ENCODE results near the gene RAB35.
A peak's percentile ranks its signal among the peaks of the same experiment; 100 is the strongest.

Gene RAB35

DNA sequence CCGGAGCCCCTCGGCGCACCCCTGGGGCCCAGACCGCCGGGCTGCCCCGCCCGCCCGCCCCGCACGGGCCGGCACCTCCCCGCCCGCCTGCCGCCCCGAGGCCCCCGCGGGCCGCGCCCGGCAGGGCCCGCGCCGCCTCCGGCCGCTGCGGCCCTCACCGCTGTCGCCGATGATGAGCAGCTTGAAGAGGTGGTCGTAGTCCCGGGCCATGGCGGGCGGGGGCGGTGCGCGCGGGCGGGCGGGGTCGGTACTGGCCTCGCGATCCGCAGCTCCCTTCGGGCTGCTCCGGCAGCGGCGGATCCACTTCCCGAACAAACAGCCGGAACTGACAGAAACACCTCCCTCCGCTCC lies at the start of gene RAB35:
Gene RAB35 (minus strand): TSS at position 313 of the 351 bp plus-strand sequence. CDS start 103 bp downstream, at position 210.
- peak within 1 kb of the TSS; percentile 96 for H3K4me3 ChIP-seq (ENCODE audit: low read depth, low read length)

DNA sequence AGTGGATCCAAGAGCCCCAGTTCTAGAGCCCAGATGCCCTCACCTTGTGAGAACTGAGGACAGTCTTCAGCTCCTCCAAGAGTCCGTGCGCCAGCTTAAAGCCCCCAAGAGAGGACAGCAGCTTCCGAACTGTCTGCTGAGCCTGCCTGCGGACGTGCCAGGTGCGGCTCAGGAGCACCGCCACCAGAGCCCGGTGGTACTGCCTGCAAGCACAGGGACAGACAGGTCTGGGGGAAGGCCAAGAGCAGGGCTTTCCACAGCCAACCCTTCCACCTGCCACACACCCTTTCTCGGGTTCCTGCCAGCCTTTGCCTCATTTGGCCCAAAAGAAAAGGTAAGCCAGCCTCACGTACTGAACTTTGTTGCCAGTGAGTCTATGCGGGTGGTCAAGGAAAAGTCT lies 47.7 kb upstream of the RAB35 start:
- no peak overlapping the region for H3K4me3 ChIP-seq (ENCODE audit: low read depth, low read length)

DNA sequence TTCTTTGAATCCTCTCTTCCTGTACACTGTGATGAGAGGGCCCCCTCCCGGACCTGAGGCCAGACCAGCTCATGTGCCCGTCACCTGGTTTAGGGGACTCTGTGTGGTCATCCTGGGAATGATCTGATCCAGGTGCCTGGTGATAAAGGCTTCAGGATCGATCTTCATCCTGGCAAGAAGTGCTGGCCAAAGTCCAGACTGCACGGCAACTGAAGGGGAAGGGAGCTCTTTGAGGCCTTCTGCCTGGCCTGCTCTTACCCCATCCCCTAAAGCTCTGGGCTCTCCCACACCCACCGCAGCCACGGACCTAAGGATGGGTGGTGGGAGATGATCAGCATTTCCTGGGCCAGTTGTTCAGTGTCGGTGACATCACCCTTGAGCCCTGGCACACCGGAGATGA lies 46.2 kb upstream of the RAB35 start:
- H3K4me3 ChIP-seq (ENCODE audit: low read depth, low read length): no peak overlapping the region

DNA sequence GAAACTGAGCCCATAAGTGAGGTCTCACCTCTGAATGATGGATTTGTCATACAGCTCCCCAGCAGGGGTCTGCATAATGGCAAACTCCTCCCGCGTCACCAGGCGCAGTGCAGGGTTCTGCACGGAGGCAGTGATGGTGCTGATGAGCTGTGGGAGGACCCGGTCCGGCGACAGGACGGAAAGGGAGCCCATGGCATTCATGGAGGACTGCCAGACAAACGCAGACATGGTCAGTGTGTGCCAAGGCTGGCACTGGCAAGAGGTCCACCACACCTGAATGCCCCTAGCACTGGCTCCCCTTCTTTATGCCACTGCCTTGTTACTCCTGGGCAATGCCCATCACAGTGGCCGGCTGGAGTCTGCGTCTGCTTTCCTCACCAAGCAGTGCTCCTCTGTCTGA lies 45.3 kb upstream of the RAB35 start:
- H3K4me3 ChIP-seq (ENCODE audit: low read depth, low read length): no peak overlapping the region

DNA sequence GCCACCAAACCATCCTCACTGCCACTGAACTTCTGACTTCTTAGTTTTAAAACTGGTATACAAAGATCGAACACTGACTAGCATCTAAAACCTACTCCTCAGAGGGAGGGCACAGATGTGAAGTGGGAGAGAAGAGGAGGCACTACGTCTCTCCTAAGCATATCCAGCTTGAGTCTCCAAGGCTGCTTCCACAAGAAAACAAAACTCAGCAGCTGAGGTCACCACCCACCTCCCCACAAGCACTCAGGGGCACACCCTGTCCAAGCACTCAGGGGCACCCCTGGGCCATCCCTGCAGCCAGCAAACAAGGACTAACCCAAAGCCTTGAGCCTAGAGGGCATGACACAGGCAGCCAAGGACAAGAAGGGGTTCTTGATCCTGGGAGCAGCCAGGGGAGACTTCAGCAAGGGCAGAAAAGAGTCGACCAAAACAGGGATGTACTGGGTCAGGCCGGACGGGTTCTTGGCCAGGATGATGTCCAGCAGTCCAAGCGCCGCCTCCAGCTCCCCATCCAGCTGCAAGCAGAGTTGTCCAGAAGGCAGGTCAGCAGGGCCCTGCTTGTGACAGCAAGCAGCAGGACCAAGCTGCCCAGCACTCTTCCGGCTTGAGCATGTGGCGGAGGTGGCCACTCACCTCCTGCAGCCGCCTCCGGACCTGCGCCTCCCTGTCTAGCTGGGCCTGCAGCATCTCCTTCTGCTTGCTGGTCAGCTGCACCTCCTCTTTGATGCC lies 43.1 kb upstream of the RAB35 start:
- no peak overlapping the region for H3K4me3 ChIP-seq (ENCODE audit: low read depth, low read length)

DNA sequence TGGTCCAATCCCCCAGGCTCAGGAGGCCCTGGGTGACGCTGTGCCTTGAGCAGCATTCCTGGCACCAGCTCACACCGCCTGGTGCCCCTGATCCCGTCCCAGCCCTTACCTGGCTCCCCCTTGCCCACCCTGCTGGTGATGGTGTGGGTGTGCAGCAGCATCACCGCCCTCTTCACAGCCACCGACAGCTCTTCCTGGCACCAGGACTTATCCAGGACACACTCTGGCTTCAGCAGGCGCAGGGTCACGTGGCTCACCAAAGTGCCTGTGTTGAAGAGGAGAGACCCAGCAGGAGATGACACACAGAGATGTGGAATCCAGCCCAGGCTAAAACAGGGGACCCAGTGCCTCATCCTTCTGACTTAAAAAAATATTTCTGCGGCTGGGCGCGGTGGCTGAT lies 41.8 kb upstream of the RAB35 start:
- H3K4me3 ChIP-seq (ENCODE audit: low read depth, low read length): no peak overlapping the region

DNA sequence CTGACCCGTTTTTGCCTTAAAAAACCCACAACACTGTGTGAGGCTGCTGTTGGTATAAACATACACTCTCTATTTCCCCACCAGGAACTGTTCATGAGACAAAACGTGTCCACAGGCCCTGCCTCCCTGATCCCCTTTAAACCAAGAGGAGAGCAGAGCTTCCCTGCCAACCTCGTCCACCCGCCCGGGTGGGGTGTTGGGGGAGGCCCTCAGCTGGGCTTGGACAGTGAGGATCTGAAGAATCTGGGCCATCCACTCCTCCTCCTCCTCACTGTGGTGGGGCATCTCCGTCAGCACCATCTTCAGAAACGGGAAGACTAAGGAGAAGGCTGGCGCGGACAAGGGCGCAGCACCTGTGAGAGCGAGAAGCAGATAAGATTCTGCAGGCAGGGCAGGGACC lies 41.1 kb upstream of the RAB35 start:
- H3K4me3 ChIP-seq (ENCODE audit: low read depth, low read length): no peak overlapping the region

DNA sequence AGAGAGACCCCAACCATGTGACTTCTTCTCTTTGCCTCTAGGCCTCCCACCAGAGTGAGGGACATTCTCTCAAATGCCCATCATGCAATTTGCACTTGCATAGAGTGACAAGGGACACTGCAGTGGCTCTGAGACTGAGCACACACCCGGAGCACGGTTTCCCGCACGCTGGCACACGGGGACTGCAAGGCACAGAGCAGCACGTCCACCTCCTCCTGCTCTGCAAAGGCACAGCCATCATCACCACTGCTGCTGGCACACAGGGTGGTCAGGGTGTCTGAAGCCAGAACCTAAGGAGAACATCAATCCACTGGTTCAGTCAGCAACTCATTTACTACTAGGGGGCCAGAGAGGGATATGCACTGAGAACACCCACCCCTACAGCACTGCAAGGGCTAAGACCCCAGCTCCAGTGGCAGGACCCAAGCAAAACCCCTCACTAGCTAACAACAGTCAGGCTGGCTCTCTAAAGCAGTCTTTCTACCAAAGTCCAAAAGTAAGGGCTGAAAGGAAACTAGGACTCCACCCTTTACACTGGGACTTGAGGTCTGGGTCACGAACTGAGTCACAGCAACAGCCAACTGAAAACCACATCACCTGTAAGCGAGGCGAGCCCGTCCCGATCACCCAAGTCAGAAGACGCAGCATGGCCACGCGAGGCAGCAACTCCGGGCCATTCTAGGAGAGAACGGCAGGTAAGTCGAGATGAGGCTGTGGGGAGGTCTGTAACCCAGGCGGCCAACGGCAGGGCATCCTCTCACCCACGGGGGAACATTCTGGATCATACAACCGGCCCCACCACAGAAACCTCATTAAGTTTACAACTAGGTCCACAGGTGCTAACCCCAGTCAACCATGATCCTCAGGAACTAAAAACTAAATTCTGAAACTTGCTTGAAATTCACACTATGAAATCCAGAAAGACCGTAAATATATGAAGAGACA lies 40.0 kb upstream of the RAB35 start:
- H3K4me3 ChIP-seq (ENCODE audit: low read depth, low read length): no peak overlapping the region

DNA sequence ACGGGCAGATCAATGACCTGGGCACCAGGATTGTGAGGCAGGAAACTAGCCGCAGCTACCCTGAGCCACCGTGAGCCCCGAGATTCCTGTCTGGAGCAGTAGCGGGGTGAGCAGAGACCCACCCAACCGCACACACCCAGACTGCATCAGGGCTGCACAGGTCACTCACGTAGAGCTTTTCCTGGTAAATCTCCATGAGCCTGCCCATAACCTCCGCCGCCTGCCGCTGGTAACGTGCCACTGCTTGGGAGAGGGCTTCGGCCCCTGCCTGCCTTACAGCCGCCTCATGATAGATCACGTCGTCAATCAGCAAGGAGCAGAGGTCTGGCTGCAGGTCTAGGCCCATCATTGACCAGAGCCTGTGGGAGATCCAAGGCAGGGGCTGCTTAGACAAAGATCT lies 38.5 kb upstream of the RAB35 start:
- H3K4me3 ChIP-seq (ENCODE audit: low read depth, low read length): no peak overlapping the region

DNA sequence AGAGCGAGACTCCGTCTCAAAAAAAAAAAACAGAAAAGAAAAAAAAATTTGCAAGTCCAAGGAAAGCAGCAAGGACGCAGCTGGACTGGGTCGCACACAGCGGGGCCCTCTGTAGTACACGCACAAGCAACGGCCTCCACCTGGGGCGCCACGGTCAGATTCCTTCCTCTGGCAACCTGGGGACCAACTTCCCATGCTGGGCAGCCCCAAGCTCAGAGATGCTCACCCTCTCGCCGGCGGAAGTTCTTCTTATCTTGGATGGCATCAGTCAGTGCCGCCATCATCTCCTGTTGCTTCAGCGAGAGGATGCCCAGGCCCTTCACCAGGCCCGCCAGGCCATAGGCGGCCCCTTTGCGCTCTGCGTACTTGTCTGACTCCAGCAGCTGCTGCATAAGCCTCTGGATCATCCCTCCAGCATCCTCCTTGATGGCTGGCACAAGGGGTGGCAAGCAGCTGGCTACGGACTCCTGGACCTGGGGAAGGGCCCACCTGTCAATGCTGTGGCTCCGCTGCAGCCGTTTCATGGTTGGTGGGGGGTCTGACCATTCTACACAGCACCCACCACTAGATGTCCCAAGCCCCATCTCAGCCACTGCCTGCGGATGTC lies 34.5 kb upstream of the RAB35 start:
- no peak overlapping the region for H3K4me3 ChIP-seq (ENCODE audit: low read depth, low read length)

DNA sequence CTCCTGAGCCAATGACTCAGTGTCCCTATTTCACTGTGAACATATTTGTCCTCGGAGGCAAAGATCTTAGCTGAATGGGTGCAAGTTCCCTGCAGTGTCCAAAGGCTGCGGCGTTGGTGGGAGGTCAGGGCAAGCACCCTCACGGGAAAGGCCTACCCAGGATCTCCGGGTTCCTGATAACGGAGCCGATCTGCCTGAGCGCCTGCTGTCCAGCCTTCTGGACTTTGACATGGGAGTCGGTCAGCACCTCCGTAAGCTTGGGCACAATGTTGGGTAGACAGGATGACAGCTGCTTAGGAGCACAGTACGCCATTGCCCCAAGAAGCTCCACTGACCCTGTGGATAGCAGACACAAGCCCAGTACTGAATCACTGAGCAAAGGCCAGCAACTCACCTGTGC lies 31.5 kb upstream of the RAB35 start:
- H3K4me3 ChIP-seq (ENCODE audit: low read depth, low read length): no peak overlapping the region

DNA sequence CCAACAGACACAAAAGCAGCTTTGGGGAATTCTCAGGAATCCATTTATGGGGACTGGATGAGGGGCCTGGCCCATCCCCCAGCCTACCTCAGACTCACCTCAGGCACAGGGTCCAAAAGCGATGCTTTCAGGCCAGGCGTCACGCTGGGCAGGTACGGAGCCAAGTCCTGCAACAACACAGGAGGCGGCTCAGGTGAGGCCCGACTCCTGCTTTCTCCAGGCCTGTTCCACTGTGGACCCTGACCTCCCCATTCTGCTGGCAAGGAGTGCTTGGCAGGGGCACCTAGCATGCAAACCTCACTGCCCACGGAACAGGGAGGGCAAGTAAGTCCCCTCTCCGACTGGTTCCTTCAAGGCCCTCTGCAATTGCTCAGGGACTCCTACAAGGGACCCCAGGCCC lies 28.6 kb upstream of the RAB35 start:
- no peak overlapping the region for H3K4me3 ChIP-seq (ENCODE audit: low read depth, low read length)

DNA sequence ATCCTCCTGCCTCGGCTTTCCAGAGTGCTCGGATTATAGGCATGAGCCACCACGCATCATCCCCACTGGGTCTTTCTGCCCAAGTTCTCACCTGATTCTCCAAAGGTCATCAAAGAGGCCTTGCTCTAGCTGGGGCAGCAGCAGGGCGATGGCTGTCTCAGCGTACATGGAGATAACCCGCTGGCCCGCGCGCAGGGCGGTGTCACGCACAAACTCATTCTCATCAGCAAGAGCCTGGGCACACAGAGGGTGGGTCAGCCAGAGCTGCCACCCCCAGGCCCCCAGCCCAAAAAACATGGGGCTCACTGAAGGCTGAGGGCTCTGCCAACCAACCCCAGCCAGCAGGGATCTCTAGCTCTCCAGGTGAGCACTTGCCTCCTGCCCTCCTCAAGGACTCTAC lies 27.7 kb upstream of the RAB35 start:
- no peak overlapping the region for H3K4me3 ChIP-seq (ENCODE audit: low read depth, low read length)

DNA sequence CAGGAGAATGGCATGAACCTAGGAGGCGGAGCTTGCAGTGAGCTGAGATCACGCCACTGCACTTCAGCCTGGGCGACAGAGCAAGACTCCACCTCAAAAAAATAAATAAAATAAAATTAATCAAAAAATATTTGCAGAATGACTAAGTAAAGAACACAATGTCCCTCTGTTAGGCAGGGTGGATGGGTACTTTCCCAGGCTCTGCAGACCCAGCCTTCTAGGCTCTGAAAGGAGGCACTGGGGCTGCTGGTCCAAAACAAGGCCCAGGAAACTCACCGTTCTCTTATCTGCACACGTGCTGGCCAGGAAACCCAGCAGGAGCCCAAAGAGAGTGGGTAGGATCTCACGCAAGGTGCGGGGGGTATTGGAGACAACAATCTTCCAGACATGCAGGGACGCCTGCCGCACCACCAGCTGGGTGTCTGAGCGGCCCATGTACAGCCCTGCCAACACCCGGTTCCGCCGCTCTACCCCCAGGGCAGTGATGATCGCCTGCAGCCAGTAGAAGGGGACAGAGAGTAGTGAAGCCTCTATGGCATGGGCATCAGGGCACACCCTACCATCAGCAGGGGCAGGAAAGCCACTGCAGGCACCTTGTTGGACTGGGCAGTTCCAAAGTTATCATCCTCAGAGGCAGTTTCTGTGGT lies 25.8 kb upstream of the RAB35 start:
- no peak overlapping the region for H3K4me3 ChIP-seq (ENCODE audit: low read depth, low read length)

DNA sequence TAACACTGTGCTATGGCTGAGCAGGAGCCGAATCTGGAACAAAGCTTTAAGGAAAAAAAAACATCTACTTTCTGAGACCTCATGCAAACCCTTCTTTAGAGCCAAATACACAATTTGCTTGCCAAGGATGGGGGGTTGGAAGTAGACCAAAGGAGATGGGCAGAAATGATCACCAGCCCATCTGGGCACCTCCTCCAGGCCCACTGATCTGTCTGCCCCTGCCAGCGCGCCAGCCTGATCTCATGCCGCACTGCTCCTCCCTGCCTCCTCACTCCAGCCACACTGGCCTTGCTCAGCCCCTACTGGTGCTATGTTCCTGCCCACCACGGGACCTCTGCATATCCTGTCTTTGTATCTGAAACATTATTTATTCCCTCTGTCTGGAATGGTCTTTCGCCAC lies 24.8 kb upstream of the RAB35 start:
- H3K4me3 ChIP-seq (ENCODE audit: low read depth, low read length): no peak overlapping the region

DNA sequence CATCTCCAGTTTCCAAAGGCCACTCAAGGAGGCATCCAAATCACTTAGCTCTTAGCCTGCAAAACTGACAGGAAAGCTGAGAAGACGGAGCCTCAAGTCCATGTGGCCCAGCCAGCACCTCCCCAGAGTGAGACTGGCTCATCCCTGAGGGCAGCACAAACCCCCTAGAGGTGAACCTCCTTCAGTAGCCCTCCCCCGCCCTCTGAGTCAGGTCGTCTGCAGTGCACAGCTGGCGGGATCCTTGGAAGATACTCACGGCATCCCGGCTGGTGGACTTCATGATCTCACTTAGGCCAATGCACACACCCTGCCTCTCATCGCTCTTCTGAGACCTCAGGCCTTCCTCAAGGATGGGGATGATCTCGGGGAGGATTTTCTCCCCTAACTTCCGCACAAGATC lies 24.1 kb upstream of the RAB35 start:
- H3K4me3 ChIP-seq (ENCODE audit: low read depth, low read length): no peak overlapping the region

DNA sequence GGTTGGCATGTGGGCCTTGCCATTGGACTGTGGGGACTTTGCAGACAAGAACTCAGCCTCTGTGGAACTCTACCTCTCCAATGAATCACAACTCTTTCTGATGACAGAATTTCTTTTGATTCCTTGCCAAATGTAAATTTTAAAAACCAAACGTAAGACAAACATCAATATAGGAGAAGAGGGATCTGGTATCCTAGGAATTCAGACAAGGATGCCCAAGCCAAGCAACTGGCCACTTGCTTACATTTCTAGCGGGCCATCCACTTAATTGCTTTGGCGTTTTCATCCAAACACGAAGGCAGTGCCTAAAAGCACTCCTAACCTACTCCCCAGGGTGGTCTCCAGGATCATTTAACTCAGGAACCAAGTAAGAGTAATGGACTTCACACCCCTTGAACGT lies 23.4 kb upstream of the RAB35 start:
- no peak overlapping the region for H3K4me3 ChIP-seq (ENCODE audit: low read depth, low read length)

DNA sequence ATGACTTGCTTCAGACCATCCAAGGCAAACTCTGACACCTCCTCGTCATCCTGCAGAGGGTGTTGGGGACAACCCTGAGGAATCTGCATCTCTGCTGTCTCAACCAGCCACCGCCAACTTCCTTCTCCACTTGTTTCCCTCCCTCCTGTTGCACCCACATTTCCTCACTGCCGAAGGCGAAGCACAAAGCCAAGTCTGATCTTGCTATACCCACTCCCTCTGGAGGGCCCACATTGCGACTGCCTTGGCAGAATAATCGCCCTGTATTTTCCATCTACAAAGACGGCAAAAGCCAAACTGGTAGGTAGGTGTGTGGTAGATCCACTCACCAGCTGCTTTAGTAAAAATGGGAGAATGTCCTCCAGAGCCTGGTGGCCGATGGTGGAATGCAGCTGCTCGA lies 21.8 kb upstream of the RAB35 start:
- H3K4me3 ChIP-seq (ENCODE audit: low read depth, low read length): no peak overlapping the region

DNA sequence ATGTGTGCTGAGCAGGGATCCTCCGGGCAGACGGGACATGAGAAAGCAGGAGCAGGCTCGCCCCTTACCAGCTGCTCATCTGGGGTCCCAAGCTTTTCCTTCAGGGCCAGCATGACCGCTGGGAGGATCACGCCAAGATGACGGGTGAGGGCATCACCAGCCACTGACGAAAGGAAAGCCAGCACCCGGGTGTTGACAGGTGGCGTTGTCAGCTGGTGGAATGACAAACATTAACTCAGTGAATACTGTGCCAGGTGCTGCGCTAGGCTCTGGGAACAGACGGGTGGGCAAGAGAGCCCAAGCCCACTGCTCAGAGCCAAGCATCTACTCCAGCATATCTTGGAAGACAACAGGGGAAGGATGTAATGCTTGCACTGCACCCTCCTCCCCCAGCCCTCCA lies 21.3 kb upstream of the RAB35 start:
- no peak overlapping the region for H3K4me3 ChIP-seq (ENCODE audit: low read depth, low read length)

DNA sequence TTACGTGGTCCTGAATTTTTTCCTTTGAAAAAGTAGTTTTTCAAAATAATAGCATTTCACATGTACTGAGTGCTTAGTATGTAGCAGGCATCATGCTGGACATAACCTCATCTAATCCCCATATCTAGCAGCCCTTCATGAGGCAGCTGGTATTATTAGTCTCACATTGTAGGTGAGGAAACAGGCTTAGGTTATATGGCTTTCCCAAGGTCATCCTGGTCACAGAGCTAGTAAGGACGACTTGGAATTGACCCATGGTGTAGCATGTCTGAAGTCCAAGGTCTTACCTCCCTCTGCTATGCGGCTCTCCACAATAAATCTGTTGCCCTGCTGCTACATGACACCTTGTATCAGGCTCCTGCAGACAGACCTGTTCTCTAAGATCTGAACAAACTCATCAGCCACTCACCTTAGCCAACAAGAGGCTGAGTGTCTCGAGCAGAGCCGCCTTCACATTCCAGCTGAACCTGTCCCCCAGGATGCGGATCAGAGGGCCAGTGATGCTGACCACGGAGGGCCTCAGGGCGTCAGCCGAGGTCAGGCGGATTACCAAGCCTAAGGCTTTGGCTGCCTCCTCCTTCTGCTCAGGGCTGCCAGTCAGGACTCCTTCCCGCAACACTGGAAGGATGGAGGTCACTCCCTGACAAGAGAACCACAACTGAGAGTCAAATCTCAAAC lies 19.7 kb upstream of the RAB35 start:
- H3K4me3 ChIP-seq (ENCODE audit: low read depth, low read length): no peak overlapping the region

All from iPS-11a (cell line).